Loucy (cell line): Measurements from ENCODE around the gene TAP2.
A peak's percentile ranks its signal among the peaks of the same experiment; 100 is the strongest.

Experiments
- H2AFZ ChIP-seq: fragments of 200-600 bp; sonication (generic); 2 replicates; pipeline ENCODE4 v1.6.0; 2016; ENCODE audit warnings: antibody characterized with exemption, mild to moderate bottlenecking, low read length, moderate library complexity
- H3F3A ChIP-seq: fragments of 200-600 bp; 2 replicates; pipeline ENCODE4 v1.6.0; 2016; ENCODE audit warnings: antibody characterized with exemption, low read depth, mild to moderate bottlenecking
- H3K27me3 ChIP-seq: fragments of 200-600 bp; sonication (generic); 2 replicates; pipeline ENCODE4 v1.6.1; 2014; ENCODE audit warnings: low read length, mild to moderate bottlenecking; ENCODE audit not compliant: insufficient read depth, poor library complexity, severe bottlenecking
- H3K36me3 ChIP-seq: fragments of 200-600 bp; sonication (generic); 2 replicates; pipeline ENCODE4 v1.6.1; 2016; ENCODE audit warnings: low read length; ENCODE audit not compliant: insufficient read depth
- H3K4me1 ChIP-seq: fragments of 200-600 bp; sonication (generic); 2 replicates; pipeline ENCODE4 v1.5.1; 2014; ENCODE audit warnings: low read length, mild to moderate bottlenecking; ENCODE audit not compliant: insufficient read depth, poor library complexity, severe bottlenecking
- H3K4me2 ChIP-seq: fragments of 200-600 bp; sonication (generic); 2 replicates; pipeline ENCODE4 v1.6.0; 2014; ENCODE audit warnings: antibody characterized with exemption, low read length, low read depth, mild to moderate bottlenecking; ENCODE audit not compliant: poor library complexity, severe bottlenecking
- H3K4me3 ChIP-seq: fragments of 200-600 bp; sonication (generic); 2 replicates; pipeline ENCODE4 v1.5.1; 2014; ENCODE audit warnings: low read length, mild to moderate bottlenecking, mixed read lengths; ENCODE audit not compliant: poor library complexity, severe bottlenecking
- H3K79me2 ChIP-seq: fragments of 200-600 bp; sonication (generic); 2 replicates; pipeline ENCODE4 v1.6.1; 2014; ENCODE audit warnings: low read length; ENCODE audit not compliant: insufficient read depth
- H3K9ac ChIP-seq: fragments of 200-600 bp; sonication (generic); 2 replicates; pipeline ENCODE4 v1.6.0; 2014; ENCODE audit warnings: mild to moderate bottlenecking, low read depth, low read length, moderate library complexity; ENCODE audit not compliant: poor library complexity, severe bottlenecking
- H3K9me2 ChIP-seq: fragments of 200-600 bp; sonication (generic); replicated peaks from 2 replicates; pipeline ENCODE4 v1.6.1; 2016; ENCODE audit warnings: low read depth, low read length, mixed read lengths
- H3K9me3 ChIP-seq: fragments of 200-600 bp; sonication (generic); 2 replicates; pipeline ENCODE4 v1.6.1; 2014; ENCODE audit warnings: mild to moderate bottlenecking, antibody characterized with exemption, low read length, low read depth; ENCODE audit not compliant: insufficient read depth
- H4K20me1 ChIP-seq: fragments of 200-600 bp; sonication (generic); 2 replicates; pipeline ENCODE4 v1.6.0; 2014; ENCODE audit warnings: antibody characterized with exemption, low read length, mild to moderate bottlenecking; ENCODE audit not compliant: insufficient read depth, poor library complexity, severe bottlenecking
- CTCF ChIP-seq: fragments of 200-600 bp; sonication (generic); conservative IDR thresholded peaks from 2 replicates; pipeline ENCODE4 v1.5.1; 2014; ENCODE audit warnings: mild to moderate bottlenecking, antibody characterized with exemption, low read length
- EZH2phosphoT487 ChIP-seq: fragments of 200-600 bp; IDR thresholded peaks from 2 replicates; pipeline ENCODE4 v1.6.1; 2018; ENCODE audit warnings: antibody characterized with exemption, mild to moderate bottlenecking, moderate library complexity, borderline replicate concordance

Gene TAP2

GRCh38 chr6:32836873-32837272 lies 1.7 kb downstream of the TAP2 start:
- peaks cover 5% of the 10 kb centered on the region for H4K20me1 ChIP-seq
- H3K4me1 ChIP-seq = peaks cover 81% of the 10 kb centered on the region
- H3K9ac ChIP-seq = peak overlapping the region; percentile 100
- H3K79me2 ChIP-seq = peaks cover 72% of the 10 kb centered on the region
- H3K36me3 ChIP-seq = peaks cover 10% of the 10 kb centered on the region
- H3K9me3 ChIP-seq = no peaks in the 10 kb centered on the region
- H3K9me2 ChIP-seq = no peaks in the 10 kb centered on the region
- H2AFZ ChIP-seq = no peak overlapping the region
- 0 out of 2 replicates have a peak, but pooled peaks cover 3% of the 10 kb centered on the region for H3F3A ChIP-seq
- peak overlapping the region; percentile 92 for H3K4me2 ChIP-seq
- TF ChIP-seq EZH2phosphoT487 (no peak), CTCF (no peak)
- peak overlapping the region; percentile 90 for H3K4me3 ChIP-seq
- H3K27me3 ChIP-seq = no peaks in the 10 kb centered on the region

- peaks cover 11% of the 10 kb centered on the region; the same call in 1 of the 2 replicates for H3K36me3 ChIP-seq
- H3K9me2 ChIP-seq = no peaks in the 10 kb centered on the region
- H3K9ac ChIP-seq = peak overlapping the region; percentile 100
- peak overlapping the region; percentile 90 for H3K4me3 ChIP-seq
- H3K4me2 ChIP-seq = peak overlapping the region; percentile 92
- H3F3A ChIP-seq = no peaks in the 10 kb centered on the region
- H3K4me1 ChIP-seq = peaks cover 65% of the 10 kb centered on the region
- TF ChIP-seq EZH2phosphoT487 (no peak), CTCF (no peak)
- no peaks in the 10 kb centered on the region for H3K9me3 ChIP-seq
- H2AFZ ChIP-seq = no peak overlapping the region
- peaks cover 57% of the 10 kb centered on the region for H3K79me2 ChIP-seq
- H4K20me1 ChIP-seq = no peaks in the 10 kb centered on the region
- no peaks in the 10 kb centered on the region for H3K27me3 ChIP-seq
Measured at GRCh38 chr6:32835167-32835893, 3.2 kb downstream of the TAP2 start.

- peaks cover 26% of the 10 kb centered on the region; the same call in 1 of the 2 replicates for H3K36me3 ChIP-seq
Measured at GRCh38 chr6:32833664-32834063, 4.9 kb downstream of the TAP2 start.

More at GRCh38 chr6:32833664-32834063, 4.9 kb downstream of the TAP2 start:
- peak overlapping the region; percentile 92 for H3K4me2 ChIP-seq
- no peaks in the 10 kb centered on the region for H3K27me3 ChIP-seq
- no peaks in the 10 kb centered on the region for H4K20me1 ChIP-seq
- H3K9me2 ChIP-seq = no peaks in the 10 kb centered on the region
- no peak overlapping the region for H2AFZ ChIP-seq
- no peaks in the 10 kb centered on the region for H3F3A ChIP-seq
- no peak overlapping the region for H3K9ac ChIP-seq
- peaks cover 50% of the 10 kb centered on the region for H3K4me1 ChIP-seq
- TF ChIP-seq CTCF (no peak), EZH2phosphoT487 (no peak)
- H3K4me3 ChIP-seq = no peak overlapping the region
- H3K79me2 ChIP-seq = peaks cover 45% of the 10 kb centered on the region
- H3K9me3 ChIP-seq = no peaks in the 10 kb centered on the region
